Measurements from ENCODE around the gene LRRC49.
"Not testable (repeated sequence)": the region's sequence is repeated elsewhere in the genome, so short reads cannot be mapped to it uniquely, and the experiment has no call there.

Gene LRRC49

GRCh38 chr15:70923311-70924080 lies 30.9 kb downstream of the LRRC49 start:
- no peak for DNase-seq (ENCODE audit: low read depth, low spot score)

DNA sequence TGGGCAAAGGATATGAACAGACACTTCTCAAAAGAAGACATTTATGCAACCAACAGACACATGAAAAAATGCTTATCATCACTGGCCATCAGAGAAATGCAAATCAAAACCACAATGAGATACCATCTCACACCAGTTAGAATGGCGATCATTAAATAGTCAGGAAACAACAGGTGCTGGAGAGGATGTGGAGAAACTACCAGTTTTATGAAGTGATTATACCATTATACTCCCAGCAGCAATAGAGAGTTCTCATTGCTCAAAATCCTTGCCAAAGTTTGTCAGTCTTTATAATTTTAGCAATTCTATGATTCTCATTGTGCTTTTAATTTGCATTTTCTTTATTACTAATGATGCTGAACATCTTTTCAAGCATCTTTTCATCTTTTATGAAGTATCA lies 34.3 kb downstream of the LRRC49 start:
- not testable (repeated sequence) for DNase-seq (ENCODE audit: low read depth, low spot score)

- no peak for DNase-seq (ENCODE audit: low read depth, low spot score)
These were observed 39.2 kb downstream of the LRRC49 start for GRCh38 chr15:70931821-70932220.

DNA sequence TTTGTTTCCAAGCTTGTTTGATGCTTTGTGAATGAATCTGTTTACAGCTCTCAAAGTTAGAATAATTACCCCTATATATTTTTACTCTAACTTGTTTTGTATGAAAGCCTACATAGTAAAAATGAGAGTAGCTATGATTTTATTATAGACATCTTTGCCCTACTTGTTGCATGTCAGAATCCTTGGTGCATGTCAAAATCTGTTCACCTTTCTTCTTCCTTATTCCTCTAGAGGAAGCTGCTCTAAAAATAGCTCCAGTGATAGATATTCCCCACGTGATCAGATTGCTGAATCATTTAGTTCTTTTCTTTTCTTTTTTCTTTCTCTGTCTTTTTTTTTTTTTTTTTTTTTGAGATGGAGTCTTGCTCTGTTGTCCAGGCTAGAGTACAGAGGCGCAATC lies 39.8 kb downstream of the LRRC49 start:
- DNase-seq (ENCODE audit: low read depth, low spot score) = no peak

- no peak for DNase-seq (ENCODE audit: low read depth, low spot score)
These were observed 40.8 kb downstream of the LRRC49 start for GRCh38 chr15:70933411-70933810.

- no peak for DNase-seq (ENCODE audit: low read depth, low spot score)
These were observed 43.0 kb downstream of the LRRC49 start for GRCh38 chr15:70935631-70936030.

GRCh38 chr15:70936326-70936725 lies 43.7 kb downstream of the LRRC49 start:
- DNase-seq (ENCODE audit: low read depth, low spot score) = no peak

DNA sequence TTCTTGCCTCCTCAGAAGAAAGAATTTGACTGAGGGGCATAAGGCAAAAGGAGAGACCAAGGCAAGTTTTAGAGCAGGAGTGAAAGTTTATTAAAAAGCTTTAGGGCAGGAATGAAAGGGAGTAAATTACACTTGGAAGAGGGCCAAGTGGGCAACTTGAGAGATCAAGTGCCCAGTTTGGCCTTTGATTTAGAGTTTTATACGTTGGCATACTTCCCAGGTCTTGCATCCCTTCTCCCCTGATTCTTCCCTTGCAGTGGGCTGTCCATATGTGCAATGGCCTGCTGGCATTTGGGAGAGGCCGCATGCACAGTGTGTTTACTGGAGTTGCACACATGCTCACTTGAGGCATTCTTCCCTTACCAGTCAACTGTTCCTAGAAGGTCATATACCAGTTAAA lies 50.7 kb downstream of the LRRC49 start:
- not testable (repeated sequence) for DNase-seq (ENCODE audit: low read depth, low spot score)

GRCh38 chr15:70947351-70948335 lies 55.0 kb downstream of the LRRC49 start:
- no peak for DNase-seq (ENCODE audit: low read depth, low spot score)

GRCh38 chr15:70950953-70951352 lies 58.3 kb downstream of the LRRC49 start:
- DNase-seq (ENCODE audit: low read depth, low spot score) = no peak

DNA sequence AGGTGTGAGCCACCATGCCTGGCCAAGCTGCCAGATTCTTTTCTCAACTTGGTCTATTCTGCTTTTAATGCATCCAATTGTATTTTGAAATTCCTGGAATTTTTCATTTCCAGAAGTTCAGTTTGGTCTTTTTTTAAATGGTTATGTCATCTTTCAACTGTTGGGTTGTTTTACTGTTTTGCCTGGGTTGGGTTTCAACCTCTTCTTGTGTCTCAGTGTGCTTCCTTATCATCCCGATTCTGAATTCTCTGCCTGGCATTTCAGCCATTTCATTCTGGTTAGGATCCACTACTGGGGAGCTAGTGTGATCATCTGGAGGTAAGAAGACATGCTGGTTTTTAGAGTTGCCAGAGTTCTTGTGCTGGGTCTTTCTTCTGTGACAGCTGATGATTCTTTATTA lies 61.5 kb downstream of the LRRC49 start:
- no peak for DNase-seq (ENCODE audit: low read depth, low spot score)

DNA sequence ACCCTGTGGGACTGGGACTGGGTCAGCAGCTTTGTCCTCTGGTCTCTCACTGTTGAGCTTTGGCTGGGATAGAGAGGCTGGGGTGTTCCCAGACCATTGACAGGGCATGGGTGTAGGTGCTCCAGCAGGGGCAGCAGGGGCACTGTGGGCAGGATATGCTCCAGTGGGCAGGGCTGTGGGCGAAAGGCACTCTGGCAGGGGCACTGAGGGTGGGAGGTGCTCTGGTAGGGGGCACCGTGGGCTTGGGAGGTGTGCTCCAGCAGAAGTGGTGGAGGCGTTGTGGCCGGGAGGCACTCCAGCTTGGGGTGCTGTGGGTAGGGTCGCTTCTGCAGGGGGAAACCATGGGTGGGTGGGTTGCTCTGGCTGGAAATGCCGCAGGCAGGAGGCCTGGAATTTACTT lies 62.1 kb downstream of the LRRC49 start:
- DNase-seq (ENCODE audit: low read depth, low spot score) = no peak

DNA sequence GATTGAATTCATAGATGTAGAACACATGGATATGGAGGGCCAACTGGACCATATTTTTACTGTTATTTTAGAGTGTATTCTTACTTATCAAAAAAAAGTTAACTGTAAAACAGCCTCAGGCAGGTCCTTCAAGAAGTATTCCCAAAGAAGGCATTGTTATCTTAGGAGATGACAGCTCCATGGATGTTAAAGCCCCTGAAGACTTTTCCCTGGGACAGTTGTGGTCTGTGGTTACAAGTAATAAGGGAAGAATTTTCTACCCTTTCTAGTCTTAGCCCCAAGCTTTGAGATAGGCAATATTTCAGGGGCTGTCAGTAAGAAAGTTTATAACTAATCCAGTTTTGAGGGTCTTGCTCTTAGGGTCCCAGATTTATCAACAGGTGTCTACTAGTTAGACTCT lies 62.5 kb downstream of the LRRC49 start:
- no peak for DNase-seq (ENCODE audit: low read depth, low spot score)

DNA sequence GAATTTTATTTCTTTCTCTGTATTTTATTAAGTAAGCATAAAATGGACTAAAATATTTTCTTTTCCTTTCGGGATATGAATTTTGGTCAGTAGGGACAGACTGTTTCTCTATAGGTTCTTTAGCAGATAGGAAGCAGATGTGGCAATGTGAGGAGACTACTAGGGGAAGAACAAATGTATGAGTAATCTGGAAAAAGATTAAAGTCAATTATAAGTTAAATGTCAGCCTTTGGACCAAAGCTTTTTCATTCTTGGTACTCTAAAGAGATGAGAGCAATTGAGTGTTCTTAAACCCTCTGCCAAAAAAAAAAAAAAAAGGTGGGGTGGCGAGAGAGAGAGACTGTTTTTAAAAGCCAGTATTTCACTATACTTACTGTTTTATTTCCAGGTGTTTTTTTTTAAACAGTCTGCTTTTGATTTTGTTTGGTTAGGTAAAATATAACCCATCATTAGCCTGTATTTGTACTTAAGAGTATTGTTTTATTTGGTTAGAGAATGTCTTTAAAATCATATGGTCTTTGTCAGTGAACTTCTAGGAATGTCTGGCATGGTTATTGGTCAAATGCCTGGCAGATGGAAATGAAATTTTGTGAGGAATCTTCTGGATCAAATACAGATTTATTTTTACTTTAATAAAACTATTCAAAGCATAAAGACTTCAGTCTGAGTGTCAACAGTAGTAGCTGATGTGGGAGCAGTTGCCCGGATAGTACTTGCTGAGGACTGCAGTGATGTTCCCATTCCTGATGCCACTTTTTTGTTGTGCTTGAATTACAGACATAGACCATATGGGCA lies 63.8 kb downstream of the LRRC49 start:
- DNase-seq (ENCODE audit: low read depth, low spot score) = no peak

GRCh38 chr15:70962084-70962483 lies 69.5 kb downstream of the LRRC49 start:
- no peak for DNase-seq (ENCODE audit: low read depth, low spot score)

GRCh38 chr15:70963199-70963598 lies 70.6 kb downstream of the LRRC49 start:
- DNase-seq (ENCODE audit: low read depth, low spot score) = no peak

- no peak for DNase-seq (ENCODE audit: low read depth, low spot score)
These were observed 71.4 kb downstream of the LRRC49 start for GRCh38 chr15:70964058-70964457.

DNA sequence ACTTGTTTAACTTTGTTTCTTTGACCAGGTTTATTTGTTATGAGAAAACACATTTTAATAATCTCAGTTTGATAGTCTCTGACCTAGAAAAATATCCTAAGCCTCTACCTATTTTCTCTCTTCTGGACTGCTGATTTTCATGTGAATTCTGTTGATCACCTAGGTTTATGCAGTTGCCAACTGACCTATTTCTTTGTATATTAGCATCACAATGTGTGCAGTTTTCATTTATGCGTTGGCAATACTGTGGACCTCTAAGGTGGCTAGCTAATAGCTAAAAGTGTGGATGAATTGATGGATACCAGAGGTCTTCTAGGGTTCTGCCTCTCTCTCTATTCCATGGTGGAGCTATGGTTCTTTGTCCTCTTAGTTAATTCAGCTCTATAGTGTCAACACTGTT lies 72.1 kb downstream of the LRRC49 start:
- DNase-seq (ENCODE audit: low read depth, low spot score) = no peak

GRCh38 chr15:70967646-70968045 lies 75.0 kb downstream of the LRRC49 start:
- DNase-seq (ENCODE audit: low read depth, low spot score) = no peak

DNA sequence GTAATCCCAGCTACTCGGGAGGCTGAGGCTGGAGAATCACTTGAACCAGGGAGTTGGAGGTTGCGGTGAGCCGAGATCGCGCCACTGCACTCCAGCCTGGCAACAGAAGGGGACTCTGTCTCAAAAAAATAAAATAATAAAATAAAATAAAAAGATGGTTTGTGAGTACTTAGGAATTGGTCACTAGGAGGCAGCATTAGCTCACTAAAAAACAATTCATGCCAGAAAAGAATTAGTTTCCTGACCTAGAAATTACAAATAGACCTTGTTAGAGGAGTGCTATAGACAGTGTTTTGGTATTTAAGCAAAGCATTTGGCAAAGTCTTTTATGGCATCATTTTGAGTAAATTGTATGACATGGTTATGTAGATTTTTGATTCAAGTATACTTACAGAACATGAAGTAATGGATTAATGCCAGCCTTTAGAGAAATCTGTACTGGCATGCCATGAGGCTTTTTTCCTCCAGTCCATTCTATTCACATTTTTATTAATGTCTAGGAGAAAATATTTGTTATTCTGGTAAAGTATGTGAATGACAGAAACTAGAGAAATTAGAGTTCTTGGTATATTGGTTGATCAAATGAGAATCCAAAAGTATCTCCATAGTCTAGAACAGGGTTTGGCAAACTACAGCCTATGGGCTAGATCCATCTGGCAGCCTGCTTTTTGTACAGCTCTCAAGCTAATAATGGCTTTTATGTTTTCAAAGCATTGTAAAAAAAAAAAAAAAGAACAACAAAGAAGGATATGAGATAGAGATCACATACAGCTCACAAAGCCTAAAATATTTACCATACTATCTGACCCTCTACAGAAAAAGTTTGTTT lies 81.6 kb downstream of the LRRC49 start:
- DNase-seq (ENCODE audit: low read depth, low spot score) = peak; percentile 28

GRCh38 chr15:70976851-70977250 lies 84.2 kb downstream of the LRRC49 start:
- DNase-seq (ENCODE audit: low read depth, low spot score) = no peak

Data from smooth muscle cell of the brain vasculature (primary cell).